ENCODE data around the gene BCL11A. TPM values are rescaled to one million over a fixed set of nuclear protein-coding genes. Genes with fewer than 3 reads are reported as not detected.

The BCL11A gene
- total and polyA plus RNA-seq, 8 donors = 1.2 to 27.4 (median 16.3) TPM

DNA sequence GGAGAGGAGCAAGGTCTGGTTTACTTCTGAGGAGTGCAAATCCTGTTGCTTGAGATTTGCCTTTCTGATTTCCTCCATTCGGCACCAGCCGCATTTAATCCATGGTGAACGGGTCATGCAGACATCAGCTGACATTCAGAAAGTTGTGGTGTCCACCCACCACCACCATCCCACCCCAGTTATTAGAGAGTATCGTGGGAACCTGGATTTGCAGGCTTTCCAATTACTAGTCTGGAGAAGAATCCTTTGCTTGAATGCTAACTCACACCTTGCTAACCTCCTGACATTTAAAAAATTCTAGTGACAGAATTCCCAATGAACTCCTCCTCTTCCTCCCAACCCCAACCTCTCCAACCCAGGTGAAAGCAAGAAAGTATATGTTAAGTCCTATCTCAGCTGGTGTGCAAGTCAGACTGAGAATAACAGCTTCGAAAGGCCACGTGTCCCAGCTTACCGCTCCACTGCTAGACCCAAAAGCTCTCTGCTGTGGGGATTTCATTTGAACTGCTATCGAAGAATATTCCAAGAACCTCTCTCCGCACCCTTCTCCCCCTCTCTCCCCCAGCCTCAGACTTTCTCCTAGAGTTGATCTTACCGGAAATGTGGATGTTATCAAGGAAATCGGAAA lies 17.7 kb downstream of the BCL11A start:
- H3K27ac ChIP-seq = peak overlapping the region in 1 of 5 donors; percentile 69
- no peak for TF ChIP-seq POLR2A (IDR thresholded peaks at IDR 0.05)
- TF ChIP-seq, protein P1, sequence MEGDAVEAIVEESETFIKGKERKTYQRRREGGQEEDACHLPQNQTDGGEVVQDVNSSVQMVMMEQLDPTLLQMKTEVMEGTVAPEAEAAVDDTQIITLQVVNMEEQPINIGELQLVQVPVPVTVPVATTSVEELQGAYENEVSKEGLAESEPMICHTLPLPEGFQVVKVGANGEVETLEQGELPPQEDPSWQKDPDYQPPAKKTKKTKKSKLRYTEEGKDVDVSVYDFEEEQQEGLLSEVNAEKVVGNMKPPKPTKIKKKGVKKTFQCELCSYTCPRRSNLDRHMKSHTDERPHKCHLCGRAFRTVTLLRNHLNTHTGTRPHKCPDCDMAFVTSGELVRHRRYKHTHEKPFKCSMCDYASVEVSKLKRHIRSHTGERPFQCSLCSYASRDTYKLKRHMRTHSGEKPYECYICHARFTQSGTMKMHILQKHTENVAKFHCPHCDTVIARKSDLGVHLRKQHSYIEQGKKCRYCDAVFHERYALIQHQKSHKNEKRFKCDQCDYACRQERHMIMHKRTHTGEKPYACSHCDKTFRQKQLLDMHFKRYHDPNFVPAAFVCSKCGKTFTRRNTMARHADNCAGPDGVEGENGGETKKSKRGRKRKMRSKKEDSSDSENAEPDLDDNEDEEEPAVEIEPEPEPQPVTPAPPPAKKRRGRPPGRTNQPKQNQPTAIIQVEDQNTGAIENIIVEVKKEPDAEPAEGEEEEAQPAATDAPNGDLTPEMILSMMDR (IDR thresholded peaks at IDR 0.05) = no peak
- TF ChIP-seq POLR2AphosphoS5 (IDR thresholded peaks at IDR 0.05) = no peak
- no peak for TF ChIP-seq EP300 (IDR thresholded peaks at IDR 0.05)
- intact Hi-C loops (cut with DNase I; ENCODE audit: low total_unique reads) = no loop called here

DNA sequence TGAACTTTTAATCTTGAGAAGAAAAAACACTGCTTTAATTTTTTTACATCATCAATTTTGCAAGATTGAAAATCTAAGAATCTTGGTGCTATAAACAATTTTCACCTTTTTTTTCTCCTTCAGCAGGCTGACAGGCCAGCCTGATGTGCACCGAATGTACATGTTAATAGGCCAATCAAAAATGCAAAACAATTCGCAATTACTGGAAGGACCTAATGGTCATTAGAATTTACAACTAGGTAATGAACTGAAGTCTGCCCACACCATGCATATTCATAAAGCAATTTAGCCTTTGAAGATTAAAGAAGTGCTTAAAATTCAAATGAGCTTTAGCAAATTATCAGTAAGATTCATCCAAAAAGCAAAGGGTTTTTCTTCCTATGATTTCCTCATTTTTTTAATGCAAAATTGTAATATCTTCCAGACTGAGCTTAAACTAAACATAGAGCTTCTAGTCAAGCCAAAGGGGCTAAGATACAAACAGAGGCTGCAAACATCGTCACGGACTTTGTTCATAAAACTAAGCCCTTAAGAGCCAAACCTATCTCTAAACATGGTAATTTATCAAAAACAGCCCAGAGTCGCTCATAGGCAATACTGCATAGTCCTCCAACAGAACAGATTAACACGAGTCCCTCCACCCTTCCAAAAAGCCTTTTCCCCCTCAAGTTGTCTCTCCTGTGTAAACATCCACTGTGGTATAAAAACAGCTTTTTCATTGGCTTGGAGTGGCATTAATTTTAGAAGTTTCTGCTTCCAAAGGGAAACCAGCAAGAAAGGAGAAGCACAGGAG lies 18.4 kb downstream of the BCL11A start:
- Histone ChIP-seq H3K4me3 (no peak overlapping the region), H3K9me3 (no peaks in the 10 kb centered on the region), H3K27ac (peak overlapping the region in 1 of 5 donors; percentile 69), H3K36me3 (no peaks in the 10 kb centered on the region), H3K4me1 (peaks cover 24 to 91% (median 57%) of the 10 kb centered on the region in 4 donors), H3K27me3 (peaks cover 0 to 14% (median 0%) of the 10 kb centered on the region in 3 donors)
- intact Hi-C loops (cut with DNase I; ENCODE audit: low total_unique reads) = no loop called here
- TF ChIP-seq EP300 (IDR thresholded peaks at IDR 0.05) (no peak), POLR2AphosphoS5 (IDR thresholded peaks at IDR 0.05) (no peak), POLR2A (IDR thresholded peaks at IDR 0.05) (no peak)
- TF ChIP-seq, protein P1 (IDR thresholded peaks at IDR 0.05) = no peak
- peak in 1 of 2 donors; percentile 46 for DNase-seq
- 54 to 66% (median 60%) methylated on average over 6 of the region's 6 CpGs for WGBS, 5 donors

More for the DNA sequence above, 17.7 kb downstream of the BCL11A start:
- H3K27me3 ChIP-seq = peaks cover 0 to 14% (median 0%) of the 10 kb centered on the region in 3 donors
- no peak for DNase-seq
- WGBS, 5 donors = 68 to 77% (median 73%) methylated on average over 11 of the region's 11 CpGs
- peaks cover 23 to 85% (median 51%) of the 10 kb centered on the region in 4 donors for H3K4me1 ChIP-seq
- H3K4me3 ChIP-seq = no peak overlapping the region
- no peaks in the 10 kb centered on the region for H3K9me3 ChIP-seq
- no peaks in the 10 kb centered on the region for H3K36me3 ChIP-seq

DNA sequence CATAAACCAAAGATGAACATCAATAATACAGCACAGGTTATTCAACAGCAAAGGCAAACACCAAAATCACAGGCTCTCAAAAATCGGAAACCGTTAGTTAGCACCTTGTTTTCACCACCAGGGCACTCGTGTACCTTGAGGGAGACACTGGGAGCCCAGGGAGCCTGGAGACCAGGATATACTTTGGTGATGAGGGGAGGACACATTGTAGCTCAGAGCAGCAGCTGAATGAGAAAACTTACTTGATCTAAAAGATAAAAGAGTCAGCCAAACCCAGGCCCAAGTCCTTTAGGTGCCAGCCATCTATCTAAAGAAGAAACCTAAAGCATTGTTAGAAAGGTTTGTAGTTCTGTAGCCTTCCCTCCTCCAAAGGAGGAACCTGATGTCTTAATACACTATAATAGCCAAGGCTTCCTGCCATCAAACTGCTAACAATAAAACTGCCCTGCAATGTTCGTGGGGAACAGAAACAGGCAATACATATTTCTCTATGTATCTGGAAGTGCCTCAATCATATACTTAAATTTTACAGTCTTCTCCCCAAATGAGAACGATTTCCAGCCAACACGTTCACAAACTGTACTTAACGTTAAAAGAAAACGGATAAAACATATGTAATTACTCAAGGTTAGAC lies 19.3 kb downstream of the BCL11A start:
- H3K4me1 ChIP-seq = peaks cover 33 to 95% (median 63%) of the 10 kb centered on the region in 4 donors
- H3K4me3 ChIP-seq = no peak overlapping the region
- TF ChIP-seq, protein P1 (IDR thresholded peaks at IDR 0.05) = no peak
- TF ChIP-seq POLR2AphosphoS5 (IDR thresholded peaks at IDR 0.05) (no peak), POLR2A (IDR thresholded peaks at IDR 0.05) (no peak), EP300 (IDR thresholded peaks at IDR 0.05) (no peak)
- no peaks in the 10 kb centered on the region for H3K36me3 ChIP-seq
- intact Hi-C loops (cut with DNase I; ENCODE audit: low total_unique reads) = no loop called here
- peaks cover 0 to 14% (median 0%) of the 10 kb centered on the region in 3 donors for H3K27me3 ChIP-seq
- WGBS, 5 donors = 50 to 60% (median 57%) methylated on average over 8 of the region's 8 CpGs
- peak overlapping the region in 1 of 5 donors; percentile 76 for H3K27ac ChIP-seq
- H3K9me3 ChIP-seq = no peaks in the 10 kb centered on the region
- no peak for DNase-seq
